HCT116 (cell line): ENCODE measurements around the gene LYPD6. TPM values are rescaled to one million over a fixed set of nuclear protein-coding genes. Genes with fewer than 3 reads are reported as not detected.

Experiments
- ATAC-seq: fragments of 200-7000 bp; cut with Tn5 transposase; 2 replicates; pipeline ENCODE4 v1.9.1; 2020; ENCODE audit warnings: mild to moderate bottlenecking, moderate library complexity
- BruUV-seq: library from RNA; stranded (reverse); fragments of 400-500 nt; replicated peaks from 2 replicates; lab custom pipeline; 2021; lab: Mats Ljungman, UMichigan
- CTCF ChIA-PET: fragments of 300-600 bp; sonication (Branson Sonifier 250); formaldehyde crosslinking; loops from one replicate; lab custom pipeline; 2021; ENCODE audit warnings: antibody characterized with exemption; lab: Charles Lee
- POLR2A ChIA-PET: fragments of 300-600, 350-600 bp; sonication (Branson Sonifier 250); formaldehyde crosslinking; loops from one replicate; lab custom pipeline; 2021; ENCODE audit warnings: antibody characterized with exemption; lab: Charles Lee
- RAD21 ChIA-PET, 2 experiments: fragments of 300-600 bp; sonication (Branson Sonifier 250); formaldehyde crosslinking; loops; one replicate each; lab custom pipeline; 2023; ENCODE audit warnings: low total read pairs in 2 of 2; ENCODE audit not compliant: uncharacterized antibody in 2 of 2, unreplicated experiment in 2 of 2, low non-redundant PET in 1 of 2; lab: Charles Lee
- DNase-seq: peaks from one replicate; pipeline ENCODE4 v3.0.0-alpha.2; 2010; ENCODE audit warnings: low read depth, low spot score
- H2AFZ ChIP-seq: fragments of 200-600 bp; shearing (Covaris generic), sonication (generic); 2 replicates; pipeline ENCODE4 v1.6.1; 2017; ENCODE audit warnings: low read depth, mixed run types, mixed read lengths, antibody characterized with exemption, low read length; ENCODE audit not compliant: poor library complexity, severe bottlenecking
- H3K27ac ChIP-seq: 2 replicates; pipeline ENCODE4 v1.5.1; 2012; ENCODE audit warnings: low read depth, low read length
- H3K27me3 ChIP-seq: fragments of 200-600 bp; sonication (generic); 2 replicates; pipeline ENCODE4 v1.6.1; 2016; ENCODE audit warnings: mixed run types, low read length, mixed read lengths; ENCODE audit not compliant: insufficient read depth
- H3K36me3 ChIP-seq, 2 experiments: fragments of 200-500 bp in 1 of 2; fragments of 200-600 bp in 1 of 2; sonication (Bioruptor generic) in 1 of 2; sonication (generic) in 1 of 2; 2 replicates each; pipeline versions ENCODE4 v1.5.1 to v1.6.1; 2014 to 2016; ENCODE audit warnings: low read length in 2 of 2, inconsistent platforms in 1 of 2, mixed read lengths in 1 of 2, mixed run types in 1 of 2; ENCODE audit not compliant: insufficient read depth in 2 of 2, control insufficient read depth in 1 of 2
- H3K4me1 ChIP-seq, 2 experiments: fragments of 200-600 bp in 1 of 2; sonication (generic) in 1 of 2; 2 replicates each; pipeline versions ENCODE4 v1.5.1 to v1.6.1; 2012 to 2017; ENCODE audit warnings: low read length in 2 of 2, inconsistent platforms in 1 of 2, mild to moderate bottlenecking in 1 of 2, mixed read lengths in 1 of 2, mixed run types in 1 of 2, moderate library complexity in 1 of 2; ENCODE audit not compliant: insufficient read depth in 2 of 2, control insufficient read depth in 1 of 2
- H3K4me2 ChIP-seq: fragments of 200-600 bp; sonication (generic); 2 replicates; pipeline ENCODE4 v1.6.1; 2017; ENCODE audit warnings: mixed run types, low read length, mixed read lengths
- H3K4me3 ChIP-seq, 2 experiments: fragments of 200-600 bp in 1 of 2; sonication (generic) in 1 of 2; replicated peaks in 1 of 2; 2 replicates each; pipeline ENCODE4 v1.5.1; 2011 to 2016; ENCODE audit warnings: low read length in 2 of 2, control low read depth in 1 of 2, low read depth in 1 of 2, mild to moderate bottlenecking in 1 of 2, mixed read lengths in 1 of 2, mixed run types in 1 of 2
- H3K79me2 ChIP-seq: fragments of 200-600 bp; sonication (generic); 2 replicates; pipeline ENCODE4 v1.6.1; 2017; ENCODE audit warnings: mild to moderate bottlenecking, mixed run types, low read length, moderate library complexity, mixed read lengths; ENCODE audit not compliant: insufficient read depth
- H3K9ac ChIP-seq: fragments of 200-600 bp; sonication (generic); 2 replicates; pipeline ENCODE4 v1.6.1; 2016; ENCODE audit warnings: low read length, mixed read lengths
- H3K9me2 ChIP-seq: fragments of 200-600 bp; sonication (generic), shearing (Covaris generic); 2 replicates; pipeline ENCODE4 v1.6.1; 2017; ENCODE audit warnings: mixed run types, mild to moderate bottlenecking, moderate library complexity; ENCODE audit not compliant: insufficient read depth
- H3K9me3 ChIP-seq, 2 experiments: fragments of 200-500 bp in 1 of 2; fragments of 200-600 bp in 1 of 2; sonication (Bioruptor generic) in 1 of 2; sonication (generic) in 1 of 2; 2 replicates each; pipeline ENCODE4 v1.6.1; 2014 to 2017; ENCODE audit warnings: low read length in 2 of 2, mixed read lengths in 2 of 2, inconsistent platforms in 1 of 2, low read depth in 1 of 2, mild to moderate bottlenecking in 1 of 2, mixed run types in 1 of 2, moderate library complexity in 1 of 2; ENCODE audit not compliant: control insufficient read depth in 1 of 2, insufficient read depth in 1 of 2
- H4K20me1 ChIP-seq: fragments of 200-600 bp; sonication (generic), shearing (Covaris generic); 2 replicates; pipeline ENCODE4 v1.6.1; 2017; ENCODE audit warnings: mixed run types, mild to moderate bottlenecking, moderate library complexity; ENCODE audit not compliant: insufficient read depth
- CBX3 ChIP-seq: IDR thresholded peaks from 2 replicates; pipeline ENCODE4 v1.6.1; 2012; ENCODE audit warnings: low read depth
- EZH2phosphoT487 ChIP-seq: fragments of 200-600 bp; IDR thresholded peaks from 2 replicates; pipeline ENCODE4 v1.6.1; 2018; ENCODE audit warnings: antibody characterized with exemption, borderline replicate concordance
- SP1 ChIP-seq: IDR thresholded peaks from 2 replicates; pipeline ENCODE4 v1.6.1; 2012; ENCODE audit warnings: low read depth
- SRF ChIP-seq: IDR thresholded peaks from 2 replicates; pipeline ENCODE4 v1.6.1; 2012; ENCODE audit warnings: low read depth
- TCF7L2 ChIP-seq: IDR thresholded peaks from 2 replicates; pipeline ENCODE4 v1.7.0; 2011; ENCODE audit warnings: borderline replicate concordance, inconsistent platforms; ENCODE audit not compliant: insufficient read depth, insufficient read length; ENCODE audit errors: extremely low read depth
- intact Hi-C: fragments of 100-400 bp; cut with micrococcal nuclease; formaldehyde crosslinking; loops from 2 replicates; pipeline ENCODE4 v1.10.0; 2022
- total RNA-seq: library from RNA; stranded (reverse); gene quantifications from one replicate; pipeline ENCODE4 v1.2.1, GENCODE V29; 2021; ENCODE audit not compliant: unreplicated experiment
- TF ChIP-seq, protein P1 (sequence below), 3 experiments: fragments of 200-600 bp in 1 of 3; sonication (generic) in 1 of 3; IDR thresholded peaks in 2 of 3; conservative IDR thresholded peaks in 1 of 3; 2 replicates each; pipeline ENCODE4 v1.5.1; 2012 to 2017; ENCODE audit warnings: low read depth in 2 of 3, low read length in 2 of 3, antibody characterized with exemption in 1 of 3, borderline replicate concordance in 1 of 3, control low read depth in 1 of 3, mild to moderate bottlenecking in 1 of 3, mixed read lengths in 1 of 3, mixed run types in 1 of 3, moderate library complexity in 1 of 3; ENCODE audit not compliant: insufficient read depth in 1 of 3

Gene LYPD6
- total RNA-seq, 1 experiment from 2014 or later = 3.0 TPM

GRCh38 chr2:149415086-149415485 is 84.7 kb downstream of the LYPD6 start (continued):
- TF ChIP-seq, protein P1, sequence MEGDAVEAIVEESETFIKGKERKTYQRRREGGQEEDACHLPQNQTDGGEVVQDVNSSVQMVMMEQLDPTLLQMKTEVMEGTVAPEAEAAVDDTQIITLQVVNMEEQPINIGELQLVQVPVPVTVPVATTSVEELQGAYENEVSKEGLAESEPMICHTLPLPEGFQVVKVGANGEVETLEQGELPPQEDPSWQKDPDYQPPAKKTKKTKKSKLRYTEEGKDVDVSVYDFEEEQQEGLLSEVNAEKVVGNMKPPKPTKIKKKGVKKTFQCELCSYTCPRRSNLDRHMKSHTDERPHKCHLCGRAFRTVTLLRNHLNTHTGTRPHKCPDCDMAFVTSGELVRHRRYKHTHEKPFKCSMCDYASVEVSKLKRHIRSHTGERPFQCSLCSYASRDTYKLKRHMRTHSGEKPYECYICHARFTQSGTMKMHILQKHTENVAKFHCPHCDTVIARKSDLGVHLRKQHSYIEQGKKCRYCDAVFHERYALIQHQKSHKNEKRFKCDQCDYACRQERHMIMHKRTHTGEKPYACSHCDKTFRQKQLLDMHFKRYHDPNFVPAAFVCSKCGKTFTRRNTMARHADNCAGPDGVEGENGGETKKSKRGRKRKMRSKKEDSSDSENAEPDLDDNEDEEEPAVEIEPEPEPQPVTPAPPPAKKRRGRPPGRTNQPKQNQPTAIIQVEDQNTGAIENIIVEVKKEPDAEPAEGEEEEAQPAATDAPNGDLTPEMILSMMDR (IDR thresholded peaks at IDR 0.05 in 2 of 3, conservative IDR thresholded peaks at IDR 0.05 in 1 of 3; ENCODE audit: borderline replicate concordance in 1 of 3, insufficient read depth in 1 of 3, low read depth in 2 of 3, low read length in 2 of 3) = no peak

- CTCF ChIA-PET = no interaction called here
Measured at GRCh38 chr2:149418065-149418464, 87.7 kb downstream of the LYPD6 start.

More at GRCh38 chr2:149418065-149418464, 87.7 kb downstream of the LYPD6 start:
- Histone ChIP-seq H3K4me3 (no peak overlapping the region), H3K79me2 (no peaks in the 10 kb centered on the region), H3K9me3 (no peaks in the 10 kb centered on the region), H3K9me2 (no peaks in the 10 kb centered on the region), H3K4me1 (peaks cover 11 to 15% of the 10 kb centered on the region in 2 experiments; a peak in 3 of 4 replicates), H3K4me2 (no peak overlapping the region), H2AFZ (no peak overlapping the region), H3K9ac (no peak overlapping the region), H3K36me3 (no peaks in the 10 kb centered on the region), H3K27me3 (no peaks in the 10 kb centered on the region), H3K27ac (no peak overlapping the region), H4K20me1 (no peaks in the 10 kb centered on the region)
- DNase-seq (no peak), ATAC-seq (no peak)
- BruUV-seq = no TSS peak
- POLR2A ChIA-PET = no interaction called here
- no peak for TF ChIP-seq CBX3
- no peak for TF ChIP-seq SRF
- TF ChIP-seq EZH2phosphoT487 = no peak
- TF ChIP-seq TCF7L2 = no peak
- no peak for TF ChIP-seq SP1
- intact Hi-C loops = no loop called here
- RAD21 ChIA-PET = no interaction called here
